ENCODE data around the gene SLC22A17. TPM values are rescaled to one million over a fixed set of nuclear protein-coding genes. Genes with fewer than 3 reads are reported as not detected.

Gene SLC22A17
- 6.4 and 6.6 TPM in 2 replicates for total RNA-seq (2012; rRNA removed)
- polyA plus RNA-seq (2012; rRNA removed): 35.6 and 36.0 TPM in 2 replicates
- polyA plus RNA-seq (2012; cell fraction: cytosol; rRNA removed): 17.0 and 43.1 TPM in 2 replicates
- 161 and 357 TPM in 2 replicates for polyA plus RNA-seq (2012; cell fraction: nucleus; rRNA removed; ENCODE audit: low replicate concordance)
- Bru-seq, nascent RNA: percentile 47 among the genes with signal in this experiment
- BruChase-seq, experiment 1, labeled RNA remaining after a 6-hour chase: percentile 75 among the genes with signal in this experiment
- percentile 67 among the genes with signal in this experiment for BruChase-seq, experiment 2, labeled RNA remaining after a 2-hour chase
- long read RNA-seq, partial matches to known transcripts: 33 of 39 reads
- long read RNA-seq, other reads (novel, unspliced or antisense): 2 of 39 reads

DNA sequence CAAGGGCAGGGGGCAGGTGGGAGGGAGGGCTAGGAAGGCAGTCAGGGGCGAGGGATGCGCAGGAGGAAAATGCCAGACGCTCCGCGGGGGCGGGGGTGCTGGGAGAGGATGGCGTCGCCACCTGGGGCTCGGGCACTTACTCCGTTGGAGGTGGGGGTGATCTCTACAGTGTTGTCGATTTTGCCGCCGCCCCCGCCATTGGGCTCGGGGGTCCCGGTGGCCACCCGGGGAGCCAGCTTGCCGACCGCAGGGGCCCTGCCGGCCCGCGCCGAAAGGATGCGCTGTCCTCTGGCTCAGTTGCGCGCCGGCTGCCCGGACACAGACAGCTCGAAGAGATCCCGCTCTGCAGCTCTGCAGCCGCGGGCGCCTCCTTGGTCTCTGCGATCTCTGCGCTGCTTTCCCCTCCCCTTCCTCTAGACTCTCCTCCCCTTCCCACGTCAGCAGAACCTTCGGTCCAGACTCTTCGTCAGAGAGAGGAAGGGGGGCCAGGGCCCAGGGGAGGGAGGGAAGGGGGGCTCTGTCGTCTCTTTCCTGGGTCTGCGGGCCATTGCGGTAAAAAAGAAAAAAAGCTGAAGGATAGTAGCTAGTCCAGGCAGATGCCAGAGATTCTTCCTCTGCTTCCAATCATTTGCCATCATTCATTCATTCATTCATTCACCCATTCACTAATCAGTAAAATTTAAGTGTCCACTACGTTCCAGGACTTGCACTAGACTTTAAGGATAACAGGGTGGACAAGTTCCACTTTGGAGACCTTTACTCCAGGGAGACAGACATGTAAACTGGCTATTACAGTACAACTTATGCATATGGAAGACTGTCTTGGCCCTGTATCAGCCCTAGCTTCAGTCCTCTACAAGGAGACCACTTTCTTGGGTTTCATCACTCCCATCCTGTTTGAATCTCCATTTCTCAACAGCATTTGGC lies at the start of gene SLC22A17:
Gene SLC22A17 (minus strand): TSS at position 382 of the 927 bp plus-strand sequence.
- Histone ChIP-seq H3K9me3 (ENCODE audit: control insufficient read depth, insufficient read depth, low read length) (no peaks in the 10 kb centered on the region), H3K4me1 (ENCODE audit: control insufficient read depth, insufficient read depth, low read length) (peaks cover 3% of the 10 kb centered on the region; the same call in 1 of the 2 replicates), H3K9me1 (ENCODE audit: insufficient read depth, low read length) (peaks cover 6% of the 10 kb centered on the region; the same call in 1 of the 2 replicates), H3K4ac (ENCODE audit: low read depth, low read length) (peak within 1 kb of the TSS; percentile 64), H3K27ac (ENCODE audit: insufficient read depth, low read length) (peak within 1 kb of the TSS; percentile 63), H4K8ac (ENCODE audit: low read depth in 2 of 2, low read length in 2 of 2) (peak within 1 kb of the TSS; percentile 75 to 77), H2AK9ac (replicated peaks; ENCODE audit: low read depth, low read length, poor library complexity) (peak within 1 kb of the TSS; percentile 86), H3K56ac (ENCODE audit: extremely low read depth, insufficient read depth, low read length) (no peak within 1 kb of the TSS), H3K4me3 (ENCODE audit: insufficient read depth, low read depth, low read length) (peak within 1 kb of the TSS; percentile 76), H4K91ac (ENCODE audit: insufficient read depth, low read depth, low read length) (no peak within 1 kb of the TSS), H2BK20ac (ENCODE audit: low read depth, low read length) (peak within 1 kb of the TSS; percentile 33), H3K14ac (replicated peaks; ENCODE audit: low read depth, low read length) (peak within 1 kb of the TSS; percentile 46), H2BK5ac (ENCODE audit: low read depth, low read length, poor library complexity, severe bottlenecking) (peak within 1 kb of the TSS; percentile 29), H3K23ac (ENCODE audit: low read depth, low read length) (no peak within 1 kb of the TSS; the same call in 1 of the 2 replicates), H3K36me3 (ENCODE audit: control insufficient read depth, insufficient read depth, low read length) (peaks cover 21% of the 10 kb centered on the region; the same call in 1 of the 2 replicates), H3K79me1 (ENCODE audit: low read depth in 1 of 2, low read length in 2 of 2) (peaks cover 0 to 7% of the 10 kb centered on the region in 2 experiments; a peak in 3 of 4 replicates), H3K4me2 (ENCODE audit: low read depth, low read length) (peak within 1 kb of the TSS; percentile 75), H2AFZ (replicated peaks; ENCODE audit: low read length, poor library complexity) (peak within 1 kb of the TSS; percentile 96), H2AK5ac (ENCODE audit: low read depth, low read length) (peak within 1 kb of the TSS; percentile 54), H4K20me1 (ENCODE audit: insufficient read depth, low read length) (no peaks in the 10 kb centered on the region; the same call in 1 of the 2 replicates), H2BK15ac (ENCODE audit: low read depth, low read length) (peak within 1 kb of the TSS; percentile 1; the same call in 1 of the 3 replicates), H4K5ac (ENCODE audit: low read depth, low read length) (no peak within 1 kb of the TSS; the same call in 1 of the 2 replicates), H2BK120ac (ENCODE audit: low read depth, low read length) (peak within 1 kb of the TSS; percentile 35), H3K27me3 (ENCODE audit: control insufficient read depth, insufficient read depth, low read length) (no peaks in the 10 kb centered on the region), H3K18ac (ENCODE audit: low read depth, low read length) (peak within 1 kb of the TSS; percentile 9; the same call in 1 of the 2 replicates), H3K9ac (ENCODE audit: low read depth, low read length) (peak within 1 kb of the TSS; percentile 68)
- peak; percentile 92 for DNase-seq
- in situ Hi-C loops (cut with MboI; ENCODE audit: low sequenced_read_pairs): no loop called here
- WGBS, 2 experiments (ENCODE audit: extremely low coverage in 2 of 2, insufficient read length in 1 of 2): 2% methylated on average over 8 of the region's 42 CpGs; no CpG with 5 or more reads in 1 of the 2 experiments
- no TSS peak for BruUV-seq (replicated peaks)
- ChIA-PET POLR2A (ENCODE audit: unreplicated experiment) (no interaction called here), CTCF (interaction anchor here (0.7 to 1.7 kb wide), 6 partner anchors 8 to 42 kb away, joined by 3 to 8 read pairs (median 4); no protein-coding TSS in a partner anchor)
- dilution Hi-C loops (cut with HindIII; ENCODE audit: low sequenced_read_pairs, unreplicated experiment): no loop called here
- intact Hi-C loops (cut with micrococcal nuclease): loop anchor here (1.0 kb wide), 2 partner anchors 14 to 24 kb away; no protein-coding TSS in a partner anchor
- ATAC-seq (ENCODE audit: low read depth): peak; percentile 98
- no peak for TF ChIP-seq ELK1 (IDR thresholded peaks at IDR 0.05; ENCODE audit: borderline replicate concordance, low read depth, low read length)
- TF ChIP-seq BHLHE40 (IDR thresholded peaks at IDR 0.05; ENCODE audit: low read depth, low read length): no peak
- peak; percentile 23 for TF ChIP-seq RAD21 (IDR thresholded peaks at IDR 0.05; ENCODE audit: low read length)
- TF ChIP-seq CEBPB (IDR thresholded peaks at IDR 0.05; ENCODE audit: low read depth, low read length): no peak
- TF ChIP-seq MXI1 (IDR thresholded peaks at IDR 0.05; ENCODE audit: borderline replicate concordance, low read depth, low read length): no peak
- TF ChIP-seq POLR2A (IDR thresholded peaks at IDR 0.05; ENCODE audit: low read depth, low read length): peak; percentile 88
- no peak for TF ChIP-seq RCOR1 (IDR thresholded peaks at IDR 0.05; ENCODE audit: insufficient replicate concordance, low read length)
- TF ChIP-seq RFX5 (IDR thresholded peaks at IDR 0.05; ENCODE audit: low read depth, low read length): no peak
- 0 out of 2 replicates have a peak, but pooled peaks have one; percentile 20 for TF ChIP-seq SMC3 (IDR thresholded peaks at IDR 0.05; ENCODE audit: low read depth, low read length)
- peak; percentile 88 for TF ChIP-seq MAZ (IDR thresholded peaks at IDR 0.05; ENCODE audit: borderline replicate concordance, low read depth, low read length)
- peak; percentile 29; the same call in 1 of the 2 replicates for TF ChIP-seq MAFK (IDR thresholded peaks at IDR 0.05; ENCODE audit: low read depth, low read length)
- TF ChIP-seq, protein P1, sequence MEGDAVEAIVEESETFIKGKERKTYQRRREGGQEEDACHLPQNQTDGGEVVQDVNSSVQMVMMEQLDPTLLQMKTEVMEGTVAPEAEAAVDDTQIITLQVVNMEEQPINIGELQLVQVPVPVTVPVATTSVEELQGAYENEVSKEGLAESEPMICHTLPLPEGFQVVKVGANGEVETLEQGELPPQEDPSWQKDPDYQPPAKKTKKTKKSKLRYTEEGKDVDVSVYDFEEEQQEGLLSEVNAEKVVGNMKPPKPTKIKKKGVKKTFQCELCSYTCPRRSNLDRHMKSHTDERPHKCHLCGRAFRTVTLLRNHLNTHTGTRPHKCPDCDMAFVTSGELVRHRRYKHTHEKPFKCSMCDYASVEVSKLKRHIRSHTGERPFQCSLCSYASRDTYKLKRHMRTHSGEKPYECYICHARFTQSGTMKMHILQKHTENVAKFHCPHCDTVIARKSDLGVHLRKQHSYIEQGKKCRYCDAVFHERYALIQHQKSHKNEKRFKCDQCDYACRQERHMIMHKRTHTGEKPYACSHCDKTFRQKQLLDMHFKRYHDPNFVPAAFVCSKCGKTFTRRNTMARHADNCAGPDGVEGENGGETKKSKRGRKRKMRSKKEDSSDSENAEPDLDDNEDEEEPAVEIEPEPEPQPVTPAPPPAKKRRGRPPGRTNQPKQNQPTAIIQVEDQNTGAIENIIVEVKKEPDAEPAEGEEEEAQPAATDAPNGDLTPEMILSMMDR (conservative IDR thresholded peaks at IDR 0.05; ENCODE audit: low read depth, low read length): peak; percentile 35
